Keratinocyte (primary cell): Measurements from ENCODE around the gene STK11IP. TPM values are rescaled to one million over a fixed set of nuclear protein-coding genes. Genes with fewer than 3 reads are reported as not detected.

Source experiments
- DNase-seq: peaks from one replicate; pipeline ENCODE4 v3.0.0-alpha.2; 2011; ENCODE audit warnings: low read depth, missing footprints, low spot score
- FAIRE-seq: peaks from 2 replicates; lab custom pipeline; 2011; peaks lifted over from hg19 to GRCh38; lab: Jason Lieb, UNC
- H2AFZ ChIP-seq: 2 replicates; pipeline ENCODE4 v1.6.0; 2012; ENCODE audit warnings: low read length, control low read depth, inconsistent platforms; ENCODE audit not compliant: control insufficient read depth
- H3K27ac ChIP-seq: 2 replicates; pipeline ENCODE4 v1.5.1; 2011; ENCODE audit warnings: low read length; ENCODE audit not compliant: control insufficient read depth, insufficient read depth
- H3K27me3 ChIP-seq: 3 replicates; pipeline ENCODE4 v1.6.0; 2011; ENCODE audit warnings: low read length; ENCODE audit not compliant: control insufficient read depth, insufficient read depth; ENCODE audit errors: extremely low read depth
- H3K36me3 ChIP-seq, 2 experiments: 2 replicates in 1 of 2; 3 replicates in 1 of 2; pipeline ENCODE4 v1.5.1; 2011; ENCODE audit warnings: low read length in 2 of 2, mild to moderate bottlenecking in 1 of 2; ENCODE audit not compliant: control insufficient read depth in 2 of 2, insufficient read depth in 2 of 2; ENCODE audit errors: extremely low read depth in 1 of 2
- H3K4me1 ChIP-seq: 3 replicates; pipeline ENCODE4 v1.5.1; 2011; ENCODE audit warnings: low read length; ENCODE audit not compliant: control insufficient read depth, insufficient read depth; ENCODE audit errors: extremely low read depth
- H3K4me2 ChIP-seq: 3 replicates; pipeline ENCODE4 v1.6.0; 2011; ENCODE audit warnings: low read depth, low read length; ENCODE audit not compliant: control insufficient read depth, insufficient read depth; ENCODE audit errors: extremely low read depth
- H3K4me3 ChIP-seq, 3 experiments: fragments of 200-600 bp in 1 of 3; sonication (generic) in 1 of 3; 2 replicates in 2 of 3; 3 replicates in 1 of 3; pipeline ENCODE4 v1.5.1; 2011 to 2016; ENCODE audit warnings: low read length in 3 of 3, mild to moderate bottlenecking in 3 of 3, control low read depth in 2 of 3, inconsistent platforms in 1 of 3, low read depth in 1 of 3, mixed read lengths in 1 of 3, mixed run types in 1 of 3, moderate library complexity in 1 of 3; ENCODE audit not compliant: control insufficient read depth in 2 of 3, insufficient read depth in 2 of 3; ENCODE audit errors: extremely low read depth in 1 of 3
- H3K79me2 ChIP-seq: 2 replicates; pipeline ENCODE4 v1.6.0; 2012; ENCODE audit warnings: low read length; ENCODE audit not compliant: control insufficient read depth, insufficient read depth
- H3K9ac ChIP-seq: 3 replicates; pipeline ENCODE4 v1.6.0; 2011; ENCODE audit warnings: low read length; ENCODE audit not compliant: control insufficient read depth, insufficient read depth; ENCODE audit errors: extremely low read depth
- H3K9me1 ChIP-seq: 3 replicates; pipeline ENCODE4 v1.6.0; 2011; ENCODE audit warnings: low read length; ENCODE audit not compliant: control insufficient read depth, insufficient read depth; ENCODE audit errors: extremely low read depth
- H3K9me3 ChIP-seq: 2 replicates; pipeline ENCODE4 v1.5.1; 2012; ENCODE audit warnings: low read depth, low read length; ENCODE audit not compliant: control insufficient read depth
- H4K20me1 ChIP-seq: 3 replicates; pipeline ENCODE4 v1.6.0; 2011; ENCODE audit warnings: low read length; ENCODE audit not compliant: control insufficient read depth, insufficient read depth; ENCODE audit errors: extremely low read depth
- CTCF ChIP-seq, 3 experiments: IDR thresholded peaks in 1 of 3; conservative IDR thresholded peaks in 1 of 3; optimal IDR thresholded peaks in 1 of 3; 2 replicates in 2 of 3; 3 replicates in 1 of 3; pipeline versions ENCODE3 to v1.5.1; 2011; ENCODE audit warnings: low read length in 3 of 3, mild to moderate bottlenecking in 3 of 3, moderate library complexity in 2 of 3, control low read depth in 1 of 3, inconsistent platforms in 1 of 3; ENCODE audit not compliant: insufficient read depth in 2 of 3; ENCODE audit errors: extremely low read depth in 1 of 3
- EZH2 ChIP-seq: IDR thresholded peaks from one replicate; pipeline ENCODE4 v1.6.1; 2012; ENCODE audit warnings: inconsistent platforms, mild to moderate bottlenecking, low read length, moderate library complexity
- dilution Hi-C: fragments of 300-500 bp; cut with MboI; formaldehyde crosslinking; loops from one replicate; pipeline ENCODE4 v1.7.0; 2020; ENCODE audit warnings: low sequenced_read_pairs; ENCODE audit not compliant: extremely low pct_ligation_motif_present
- polyA plus RNA-seq, 5 experiments: library from polyadenylated mRNA; depleted of rRNA in 3 of 5; stranded (reverse) in 3 of 5; stranded (forward) in 1 of 5; unstranded in 1 of 5; fragments of >200 nt; gene quantifications; 1 replicate in 1 of 5; 2 replicates in 3 of 5; 3 replicates in 1 of 5; pipeline versions ENCODE4 v1.2.1 to v1.2.3, GENCODE V29; 2011 to 2012; ENCODE audit warnings: missing spikeins in 2 of 5, low read depth in 1 of 5, low replicate concordance in 1 of 5

Gene STK11IP
- polyA plus RNA-seq, 1 donor (not counting 4 experiments of a cell fraction or from before 2014, with no cell fraction given): 10.0 TPM

- Histone ChIP-seq H3K27me3 (no peaks in the 10 kb centered on the region), H3K4me2 (peak overlapping the region; percentile 75), H3K9me3 (no peaks in the 10 kb centered on the region), H3K9me1 (no peaks in the 10 kb centered on the region), H3K27ac (no peak overlapping the region), H3K9ac (peak overlapping the region; percentile 65), H3K4me1 (peaks cover 8% of the 10 kb centered on the region), H3K4me3 (peak overlapping the region; percentile 50 to 67 (median 54)), H3K36me3 (no peaks in the 10 kb centered on the region), H3K79me2 (no peaks in the 10 kb centered on the region), H2AFZ (peak overlapping the region; percentile 63), H4K20me1 (no peaks in the 10 kb centered on the region)
- TF ChIP-seq EZH2 (no peak), CTCF (optimal IDR thresholded peaks at IDR 0.05 in 1 of 3, IDR thresholded peaks at IDR 0.05 in 1 of 3, conservative IDR thresholded peaks at IDR 0.05 in 1 of 3; ENCODE audit: extremely low read depth in 1 of 3, insufficient read depth in 2 of 3, low read length in 3 of 3) (peak in 1 of 3 experiments; percentile 23)
- no peak for FAIRE-seq
- dilution Hi-C loops: no loop called here
- DNase-seq: no peak
Observed at GRCh38 chr2:219570194-219570923, 27.3 kb upstream of the STK11IP start.

GRCh38 chr2:219570924-219571310 lies 26.7 kb upstream of the STK11IP start:
- Histone ChIP-seq H3K27me3 (no peaks in the 10 kb centered on the region), H2AFZ (peak overlapping the region; percentile 22), H3K9me3 (no peaks in the 10 kb centered on the region), H3K4me1 (peaks cover 8% of the 10 kb centered on the region), H3K9ac (peak overlapping the region; percentile 65), H3K27ac (no peak overlapping the region), H3K4me2 (peak overlapping the region; percentile 75), H3K79me2 (no peaks in the 10 kb centered on the region), H4K20me1 (no peaks in the 10 kb centered on the region), H3K36me3 (no peaks in the 10 kb centered on the region), H3K9me1 (no peaks in the 10 kb centered on the region), H3K4me3 (peak overlapping the region; percentile 50 to 67 (median 54))
- dilution Hi-C loops: no loop called here
- TF ChIP-seq EZH2 (no peak), CTCF (optimal IDR thresholded peaks at IDR 0.05 in 1 of 3, IDR thresholded peaks at IDR 0.05 in 1 of 3, conservative IDR thresholded peaks at IDR 0.05 in 1 of 3; ENCODE audit: extremely low read depth in 1 of 3, insufficient read depth in 2 of 3, low read length in 3 of 3) (no peak)
- FAIRE-seq: no peak
- no peak for DNase-seq
